SW 1271 (cell line): ENCODE results near the gene CYB561D2.
"Not testable (repeated sequence)": the region's sequence is repeated elsewhere in the genome, so short reads cannot be mapped to it uniquely, and the experiment has no call there.

Experiments
- DNase-seq, 2 experiments: peaks; one replicate each; lab custom pipeline; 2025; lab: John Stamatoyannopoulos, UW

Gene CYB561D2

DNA sequence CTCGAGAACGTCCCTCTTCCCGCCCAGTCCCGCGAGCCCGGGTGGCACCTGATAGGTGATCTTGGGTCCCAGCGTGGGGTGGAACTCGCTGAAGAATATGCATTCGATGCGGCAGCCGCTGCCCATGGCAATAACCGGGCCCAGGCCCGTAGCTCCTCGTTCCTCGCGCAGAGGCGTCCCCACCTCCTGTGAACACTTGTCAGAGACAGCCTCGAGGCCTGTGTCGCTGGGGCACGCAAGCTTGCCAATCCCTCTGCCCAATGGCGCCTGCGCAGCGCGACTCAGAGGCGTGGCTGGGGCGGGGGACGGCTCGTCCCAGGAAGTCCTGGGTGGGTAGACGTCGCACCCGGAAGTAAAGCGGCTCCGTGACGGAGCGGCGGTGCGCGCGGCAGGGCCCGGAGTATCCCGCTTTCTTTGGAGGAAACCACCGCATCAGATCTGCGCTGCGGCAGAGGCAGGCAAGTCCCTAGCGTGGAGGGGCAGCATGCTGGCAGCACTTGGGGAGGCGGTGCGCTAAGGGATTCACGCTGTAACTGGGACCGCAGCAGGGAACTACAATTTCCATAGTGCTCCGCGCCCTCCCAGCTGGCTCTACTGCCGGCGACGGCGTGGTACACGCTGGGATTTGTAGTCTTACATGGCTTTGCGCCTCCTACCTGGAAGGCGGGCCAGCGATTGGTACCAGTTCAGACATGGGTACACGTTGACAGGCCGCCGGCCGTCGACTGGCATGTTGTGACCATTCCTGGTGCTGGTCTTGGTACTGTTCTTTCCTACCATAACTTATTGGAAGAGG is at the start of gene CYB561D2, which contains the start of gene NPRL2:
Gene CYB561D2 (plus strand): TSS at position 336 of the 796 bp plus-strand sequence. CDS start 572 bp downstream, outside the sequence.
Gene NPRL2 (minus strand): TSS at position 249 of the 796 bp plus-strand sequence. CDS start 123 bp downstream, at position 126.
- DNase-seq = peak; percentile 71 to 87

- DNase-seq = no peak
These were observed 48.3 kb upstream of the CYB561D2 start for GRCh38 chr3:50302095-50303012.

- no peak for DNase-seq
These were observed 47.4 kb upstream of the CYB561D2 start, which contains the start of gene HYAL1 for GRCh38 chr3:50303013-50303815. Gene HYAL1 (minus strand): TSS chr3:50303574. CDS start chr3:50302956, 618 bp downstream.

DNA sequence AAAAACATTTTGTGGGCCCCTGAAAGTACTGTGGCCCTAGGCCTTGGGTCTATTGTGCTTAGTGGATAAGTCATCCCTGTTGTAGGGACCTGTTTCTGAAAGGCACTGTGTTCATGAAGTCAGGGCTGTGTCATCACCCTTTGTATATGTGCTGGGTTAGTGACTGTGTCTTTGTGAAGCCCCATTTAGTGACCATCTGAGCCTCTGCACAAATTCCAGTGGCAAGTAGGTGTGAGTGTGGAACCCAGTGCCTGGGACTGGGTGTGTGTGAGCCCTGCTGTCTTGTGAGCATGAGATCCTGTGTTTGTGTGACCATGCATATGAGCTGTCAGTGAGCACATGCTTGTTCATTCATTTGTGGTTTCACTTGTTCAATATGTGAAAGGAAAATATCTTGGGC is 46.1 kb upstream of the CYB561D2 start:
- DNase-seq = no peak

- not testable (repeated sequence) for DNase-seq
These were observed 38.6 kb upstream of the CYB561D2 start for GRCh38 chr3:50312041-50312440.

- DNase-seq = no peak
These were observed 36.3 kb upstream of the CYB561D2 start for GRCh38 chr3:50314342-50314741.

DNA sequence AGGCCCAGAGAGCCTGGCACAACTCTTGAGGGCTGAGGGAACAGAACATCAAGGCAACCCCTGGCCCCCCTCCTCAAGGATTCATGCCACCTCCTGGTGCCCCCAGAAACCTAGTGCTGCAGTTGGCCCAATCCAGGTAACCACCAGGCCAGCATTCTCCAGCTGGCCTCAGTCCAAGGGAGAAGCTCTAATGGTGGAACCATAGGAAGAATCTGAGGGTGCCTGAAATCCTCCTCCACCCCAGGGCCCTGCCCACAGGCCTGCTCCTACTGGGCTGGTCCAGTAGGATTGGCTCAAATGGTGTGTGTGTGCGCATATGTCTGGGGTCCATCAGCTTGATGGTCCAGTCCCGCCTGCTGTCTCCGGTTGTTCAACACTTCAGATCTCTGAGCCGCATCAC is 35.8 kb upstream of the CYB561D2 start:
- DNase-seq = no peak

DNA sequence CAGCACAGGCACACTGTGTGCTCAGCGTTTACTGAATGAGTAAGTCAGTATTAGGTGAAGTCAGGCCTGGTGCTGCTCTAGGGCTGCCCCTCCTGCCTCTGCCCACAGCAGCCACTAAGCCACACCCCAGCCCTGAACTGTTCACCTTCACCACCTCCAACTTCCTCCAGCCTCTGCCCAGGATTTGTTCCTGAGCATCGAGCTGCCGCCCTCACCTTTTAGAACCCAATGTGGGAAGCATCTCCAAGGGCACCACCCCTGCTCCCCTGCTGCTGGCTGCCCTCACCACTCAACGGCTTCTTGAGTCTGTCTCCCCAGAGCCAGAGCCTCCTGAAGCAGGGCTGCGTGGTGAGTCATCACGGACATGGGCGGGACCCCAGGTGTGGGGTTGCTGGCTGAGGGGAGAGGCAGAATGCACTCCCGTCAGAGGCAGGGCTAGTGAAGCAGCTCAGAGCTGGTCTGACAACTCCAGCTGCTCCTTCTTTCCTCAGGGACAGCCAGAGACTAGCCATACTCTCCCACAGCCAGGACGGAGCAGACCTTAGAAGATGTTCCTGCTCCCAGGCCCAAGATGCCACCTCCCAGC is 33.9 kb upstream of the CYB561D2 start:
- peak in 1 of 2 experiments; percentile 22 for DNase-seq

GRCh38 chr3:50317300-50317699 is 33.4 kb upstream of the CYB561D2 start:
- no peak for DNase-seq

DNA sequence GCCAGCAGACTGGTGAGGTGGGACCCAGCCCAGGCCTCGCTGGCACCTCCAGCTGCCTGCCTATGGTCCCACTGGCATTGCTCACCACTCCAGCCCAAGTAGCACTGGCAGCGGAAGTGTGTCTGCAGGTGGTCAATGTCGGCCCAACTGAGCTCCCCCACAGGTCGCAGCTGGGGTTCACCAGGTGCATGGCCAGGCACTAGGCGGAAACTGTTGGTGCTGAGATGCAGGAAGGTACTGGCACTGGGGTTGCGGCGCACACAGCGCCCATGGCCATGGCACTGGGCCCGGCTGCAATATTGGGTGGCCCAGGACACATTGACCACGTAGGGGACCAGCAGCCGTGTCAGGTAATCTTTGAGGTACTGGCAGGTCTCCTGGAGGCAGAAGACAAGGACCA is 32.5 kb upstream of the CYB561D2 start:
- DNase-seq = no peak

GRCh38 chr3:50318615-50319014 is 32.0 kb upstream of the CYB561D2 start:
- no peak for DNase-seq

- no peak for DNase-seq
These were observed 31.3 kb upstream of the CYB561D2 start for GRCh38 chr3:50319181-50319893.

DNA sequence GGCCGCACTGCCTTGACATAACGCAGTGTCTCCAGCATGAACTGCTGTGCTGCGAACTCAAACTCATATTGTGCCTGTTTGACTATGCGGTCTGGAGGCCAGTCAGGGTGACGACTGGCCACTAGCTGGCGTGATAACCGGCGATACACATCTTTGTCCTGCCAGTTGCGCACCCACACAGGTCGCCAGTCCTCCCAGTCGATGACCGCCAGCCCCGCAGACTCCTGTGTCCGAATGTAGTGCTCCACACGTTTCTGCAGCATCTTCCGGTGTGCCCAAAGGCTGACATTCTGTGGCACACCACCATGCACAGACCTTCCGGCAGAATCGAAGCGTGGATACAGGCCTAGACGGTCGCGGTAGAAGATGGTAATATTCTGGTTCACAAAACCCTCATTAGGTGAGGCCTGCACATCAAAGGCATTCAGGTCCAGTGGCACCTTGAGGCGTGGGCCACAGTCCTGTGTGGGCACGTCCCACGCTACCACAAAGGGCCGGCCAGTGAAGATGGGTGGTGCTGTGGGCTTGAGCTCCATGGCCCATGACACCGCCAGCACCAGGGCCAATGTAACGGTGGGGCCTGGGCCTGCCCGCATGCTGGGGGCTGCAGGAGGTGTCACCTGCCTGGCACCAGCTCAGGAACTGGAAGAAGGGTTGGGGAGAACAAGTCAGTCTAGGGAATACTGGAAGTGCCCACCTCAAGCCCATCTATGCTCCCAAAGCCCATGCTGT is 30.6 kb upstream of the CYB561D2 start:
- no peak for DNase-seq

GRCh38 chr3:50320853-50321335 is 29.8 kb upstream of the CYB561D2 start:
- DNase-seq = peak in 1 of 2 experiments; percentile 43

- DNase-seq = peak; percentile 22 to 81
These were observed 29.1 kb upstream of the CYB561D2 start for GRCh38 chr3:50321336-50322114.

DNA sequence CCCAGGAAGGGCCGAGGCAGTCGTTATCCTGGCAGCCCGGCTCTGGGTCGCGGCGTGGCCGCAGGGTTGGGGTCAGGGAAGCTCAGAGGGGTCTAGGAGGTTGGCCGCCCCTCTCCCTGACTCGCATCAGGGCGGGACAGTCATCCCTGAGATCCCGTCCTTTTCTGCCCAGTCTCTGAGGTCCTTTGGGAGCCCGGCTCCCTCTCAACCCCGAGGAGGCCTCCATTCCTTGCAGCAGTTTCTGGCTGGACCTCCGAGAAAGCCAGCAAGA is 28.6 kb upstream of the CYB561D2 start:
- DNase-seq = no peak

- no peak for DNase-seq
These were observed 28.1 kb upstream of the CYB561D2 start, which contains the start of gene HYAL2 for GRCh38 chr3:50322386-50323091. Gene HYAL2 (minus strand): TSS chr3:50322745. CDS start chr3:50320489, 2,256 bp downstream.

DNA sequence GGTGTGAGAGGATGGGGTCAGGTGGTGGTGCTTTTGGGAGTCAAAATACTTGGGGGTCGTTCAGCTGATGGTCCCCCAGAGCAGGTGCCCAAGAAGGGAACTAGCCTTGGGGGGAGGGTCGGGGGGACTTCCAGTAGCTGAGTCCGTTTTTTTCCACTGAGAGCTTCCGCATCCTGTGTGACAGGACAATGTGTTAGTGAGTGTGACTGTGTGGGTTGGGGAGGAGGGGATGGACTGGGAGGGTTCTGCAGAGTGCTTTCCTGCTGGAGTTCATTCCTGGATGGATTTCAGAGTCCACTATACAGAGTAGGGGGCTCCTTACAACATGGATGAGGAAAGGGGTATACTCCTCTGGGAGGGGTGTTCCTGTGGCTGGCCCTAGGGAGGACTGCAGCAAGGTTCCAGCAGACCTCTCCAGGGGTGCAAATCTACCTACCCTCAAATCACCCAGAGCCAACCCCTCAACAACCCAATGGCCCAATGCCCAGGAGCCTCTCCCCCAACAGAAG is 27.5 kb upstream of the CYB561D2 start:
- DNase-seq = no peak
